Panc1 (cell line): Measurements from ENCODE around the gene COPB2. TPM values are rescaled to one million over a fixed set of nuclear protein-coding genes. Genes with fewer than 3 reads are reported as not detected.
A peak's percentile ranks its signal among the peaks of the same experiment; 100 is the strongest.

Source experiments
- ATAC-seq: fragments of 200-7000 bp; cut with Tn5 transposase; 2 replicates; pipeline ENCODE4 v1.9.1; 2020; ENCODE audit warnings: mild to moderate bottlenecking, moderate library complexity
- BruUV-seq: library from RNA; stranded (reverse); fragments of 400-500 nt; replicated peaks from 2 replicates; lab custom pipeline; 2021; lab: Mats Ljungman, UMichigan
- CTCF ChIA-PET: fragments of 300-600 bp; sonication (Branson Sonifier 250); formaldehyde crosslinking; loops from one replicate; lab custom pipeline; 2022; ENCODE audit warnings: antibody characterized with exemption; lab: Charles Lee
- POLR2A ChIA-PET: fragments of 300-600 bp; sonication (Branson Sonifier 250); formaldehyde crosslinking; loops from one replicate; lab custom pipeline; 2022; ENCODE audit warnings: antibody characterized with exemption; lab: Charles Lee
- DNase-seq: peaks from one replicate; pipeline ENCODE4 v3.0.0-alpha.2; 2010; ENCODE audit warnings: low read depth, low spot score
- H3K27ac ChIP-seq: 2 replicates; pipeline ENCODE4 v1.5.1; 2011; ENCODE audit warnings: mild to moderate bottlenecking, low read length, inconsistent platforms
- H3K27me3 ChIP-seq: fragments of 200-500 bp; sonication (Bioruptor generic); 2 replicates; pipeline ENCODE4 v1.6.0; 2014; ENCODE audit warnings: low read length, inconsistent platforms; ENCODE audit not compliant: control insufficient read depth, insufficient read depth
- H3K36me3 ChIP-seq: fragments of 200-500 bp; sonication (Bioruptor generic); 2 replicates; pipeline ENCODE4 v1.5.1; 2014; ENCODE audit warnings: inconsistent platforms, mild to moderate bottlenecking, low read length, moderate library complexity; ENCODE audit not compliant: control insufficient read depth, insufficient read depth
- H3K4me1 ChIP-seq: 2 replicates; pipeline ENCODE4 v1.5.1; 2011; ENCODE audit warnings: inconsistent platforms, mild to moderate bottlenecking, low read length, moderate library complexity; ENCODE audit not compliant: control insufficient read depth, insufficient read depth
- H3K4me3 ChIP-seq, 2 experiments: 2 replicates each; pipeline ENCODE4 v1.5.1; 2011 to 2012; ENCODE audit warnings: low read depth in 2 of 2, low read length in 2 of 2, mild to moderate bottlenecking in 2 of 2, inconsistent platforms in 1 of 2, moderate library complexity in 1 of 2
- H3K9me3 ChIP-seq: fragments of 200-500 bp; sonication (Bioruptor generic); 2 replicates; pipeline ENCODE4 v1.5.1; 2014; ENCODE audit warnings: low read depth, mild to moderate bottlenecking, inconsistent platforms, low read length, moderate library complexity; ENCODE audit not compliant: control insufficient read depth, insufficient read depth
- POLR2AphosphoS5 ChIP-seq: IDR thresholded peaks from 2 replicates; pipeline ENCODE4 v1.6.1; 2012; ENCODE audit warnings: mild to moderate bottlenecking, low read depth, low read length, moderate library complexity
- SIN3A ChIP-seq: IDR thresholded peaks from 2 replicates; pipeline ENCODE4 v1.6.1; 2012; ENCODE audit warnings: low read depth, mild to moderate bottlenecking, low read length, moderate library complexity, borderline replicate concordance; ENCODE audit not compliant: insufficient read depth
- TCF7L2 ChIP-seq: IDR thresholded peaks from 2 replicates; pipeline ENCODE4 v1.6.1; 2011; ENCODE audit warnings: mild to moderate bottlenecking, low read depth, low read length, inconsistent platforms
- in situ Hi-C: cut with HindIII; loops from 2 replicates; pipeline ENCODE4 v1.10.0; 2016; ENCODE audit warnings: low sequenced_read_pairs, low pct_unique_long_range_greater_than_20kb
- intact Hi-C: fragments of 100-400 bp; cut with micrococcal nuclease; formaldehyde crosslinking; loops from one replicate; pipeline ENCODE4 v1.10.0; 2022; ENCODE audit not compliant: unreplicated experiment
- total RNA-seq: library from RNA; stranded (reverse); gene quantifications from one replicate; pipeline ENCODE4 v1.2.1, GENCODE V29; 2021; ENCODE audit not compliant: unreplicated experiment
- TF ChIP-seq, protein P1 (sequence below), 2 experiments: IDR thresholded peaks; 2 replicates each; pipeline ENCODE4 v1.6.1; 2011 to 2012; ENCODE audit warnings: low read depth in 2 of 2, control low read depth in 1 of 2, low read length in 1 of 2, mild to moderate bottlenecking in 1 of 2, moderate library complexity in 1 of 2; ENCODE audit not compliant: insufficient read depth in 1 of 2
- TF ChIP-seq, protein P2 (sequence below): fragments of 450-650 bp; IDR thresholded peaks from 2 replicates; pipeline ENCODE4 v1.5.1; 2017; ENCODE audit warnings: mild to moderate bottlenecking

COPB2 gene
- total RNA-seq, 1 experiment from 2014 or later = 150 TPM

DNA sequence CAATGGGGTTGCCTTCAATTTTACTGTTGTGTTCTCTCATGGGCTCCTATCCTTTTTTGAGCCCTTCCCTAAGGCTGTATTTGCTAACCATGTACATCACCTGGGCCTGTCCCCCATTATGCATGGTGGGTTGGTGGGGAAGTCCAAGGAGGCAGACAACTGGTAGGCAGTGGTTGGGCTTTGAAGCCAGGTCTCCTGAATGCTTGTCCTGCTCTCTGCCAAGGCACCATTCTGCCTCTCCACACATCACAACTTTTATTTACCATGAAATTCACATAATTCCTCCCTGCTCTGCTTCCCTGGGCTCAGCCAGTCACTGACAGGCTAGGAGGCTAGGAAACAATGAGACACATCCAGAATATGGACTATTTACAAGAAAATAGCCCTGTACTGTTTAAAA, 41.0 kb upstream of the COPB2 start:
- H3K4me3 ChIP-seq = no peak overlapping the region
- H3K36me3 ChIP-seq = no peaks in the 10 kb centered on the region
- BruUV-seq = no TSS peak
- H3K4me1 ChIP-seq = no peaks in the 10 kb centered on the region
- in situ Hi-C loops (no loop called here), intact Hi-C loops (loop anchor here (10.0 kb wide), 1 partner anchor 1434 kb away; no protein-coding TSS in a partner anchor)
- ChIA-PET CTCF (no interaction called here), POLR2A (no interaction called here)
- no peak overlapping the region for H3K27ac ChIP-seq
- DNase-seq (no peak), ATAC-seq (no peak)
- TF ChIP-seq, protein P1, sequence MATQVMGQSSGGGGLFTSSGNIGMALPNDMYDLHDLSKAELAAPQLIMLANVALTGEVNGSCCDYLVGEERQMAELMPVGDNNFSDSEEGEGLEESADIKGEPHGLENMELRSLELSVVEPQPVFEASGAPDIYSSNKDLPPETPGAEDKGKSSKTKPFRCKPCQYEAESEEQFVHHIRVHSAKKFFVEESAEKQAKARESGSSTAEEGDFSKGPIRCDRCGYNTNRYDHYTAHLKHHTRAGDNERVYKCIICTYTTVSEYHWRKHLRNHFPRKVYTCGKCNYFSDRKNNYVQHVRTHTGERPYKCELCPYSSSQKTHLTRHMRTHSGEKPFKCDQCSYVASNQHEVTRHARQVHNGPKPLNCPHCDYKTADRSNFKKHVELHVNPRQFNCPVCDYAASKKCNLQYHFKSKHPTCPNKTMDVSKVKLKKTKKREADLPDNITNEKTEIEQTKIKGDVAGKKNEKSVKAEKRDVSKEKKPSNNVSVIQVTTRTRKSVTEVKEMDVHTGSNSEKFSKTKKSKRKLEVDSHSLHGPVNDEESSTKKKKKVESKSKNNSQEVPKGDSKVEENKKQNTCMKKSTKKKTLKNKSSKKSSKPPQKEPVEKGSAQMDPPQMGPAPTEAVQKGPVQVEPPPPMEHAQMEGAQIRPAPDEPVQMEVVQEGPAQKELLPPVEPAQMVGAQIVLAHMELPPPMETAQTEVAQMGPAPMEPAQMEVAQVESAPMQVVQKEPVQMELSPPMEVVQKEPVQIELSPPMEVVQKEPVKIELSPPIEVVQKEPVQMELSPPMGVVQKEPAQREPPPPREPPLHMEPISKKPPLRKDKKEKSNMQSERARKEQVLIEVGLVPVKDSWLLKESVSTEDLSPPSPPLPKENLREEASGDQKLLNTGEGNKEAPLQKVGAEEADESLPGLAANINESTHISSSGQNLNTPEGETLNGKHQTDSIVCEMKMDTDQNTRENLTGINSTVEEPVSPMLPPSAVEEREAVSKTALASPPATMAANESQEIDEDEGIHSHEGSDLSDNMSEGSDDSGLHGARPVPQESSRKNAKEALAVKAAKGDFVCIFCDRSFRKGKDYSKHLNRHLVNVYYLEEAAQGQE (IDR thresholded peaks at IDR 0.05; ENCODE audit: insufficient read depth in 1 of 2, low read depth in 2 of 2, low read length in 1 of 2) = no peak
- TF ChIP-seq SIN3A (no peak), TCF7L2 (no peak), POLR2AphosphoS5 (no peak)
- TF ChIP-seq, protein P2, sequence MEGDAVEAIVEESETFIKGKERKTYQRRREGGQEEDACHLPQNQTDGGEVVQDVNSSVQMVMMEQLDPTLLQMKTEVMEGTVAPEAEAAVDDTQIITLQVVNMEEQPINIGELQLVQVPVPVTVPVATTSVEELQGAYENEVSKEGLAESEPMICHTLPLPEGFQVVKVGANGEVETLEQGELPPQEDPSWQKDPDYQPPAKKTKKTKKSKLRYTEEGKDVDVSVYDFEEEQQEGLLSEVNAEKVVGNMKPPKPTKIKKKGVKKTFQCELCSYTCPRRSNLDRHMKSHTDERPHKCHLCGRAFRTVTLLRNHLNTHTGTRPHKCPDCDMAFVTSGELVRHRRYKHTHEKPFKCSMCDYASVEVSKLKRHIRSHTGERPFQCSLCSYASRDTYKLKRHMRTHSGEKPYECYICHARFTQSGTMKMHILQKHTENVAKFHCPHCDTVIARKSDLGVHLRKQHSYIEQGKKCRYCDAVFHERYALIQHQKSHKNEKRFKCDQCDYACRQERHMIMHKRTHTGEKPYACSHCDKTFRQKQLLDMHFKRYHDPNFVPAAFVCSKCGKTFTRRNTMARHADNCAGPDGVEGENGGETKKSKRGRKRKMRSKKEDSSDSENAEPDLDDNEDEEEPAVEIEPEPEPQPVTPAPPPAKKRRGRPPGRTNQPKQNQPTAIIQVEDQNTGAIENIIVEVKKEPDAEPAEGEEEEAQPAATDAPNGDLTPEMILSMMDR = no peak
- no peaks in the 10 kb centered on the region for H3K9me3 ChIP-seq
- H3K27me3 ChIP-seq = no peaks in the 10 kb centered on the region

DNA sequence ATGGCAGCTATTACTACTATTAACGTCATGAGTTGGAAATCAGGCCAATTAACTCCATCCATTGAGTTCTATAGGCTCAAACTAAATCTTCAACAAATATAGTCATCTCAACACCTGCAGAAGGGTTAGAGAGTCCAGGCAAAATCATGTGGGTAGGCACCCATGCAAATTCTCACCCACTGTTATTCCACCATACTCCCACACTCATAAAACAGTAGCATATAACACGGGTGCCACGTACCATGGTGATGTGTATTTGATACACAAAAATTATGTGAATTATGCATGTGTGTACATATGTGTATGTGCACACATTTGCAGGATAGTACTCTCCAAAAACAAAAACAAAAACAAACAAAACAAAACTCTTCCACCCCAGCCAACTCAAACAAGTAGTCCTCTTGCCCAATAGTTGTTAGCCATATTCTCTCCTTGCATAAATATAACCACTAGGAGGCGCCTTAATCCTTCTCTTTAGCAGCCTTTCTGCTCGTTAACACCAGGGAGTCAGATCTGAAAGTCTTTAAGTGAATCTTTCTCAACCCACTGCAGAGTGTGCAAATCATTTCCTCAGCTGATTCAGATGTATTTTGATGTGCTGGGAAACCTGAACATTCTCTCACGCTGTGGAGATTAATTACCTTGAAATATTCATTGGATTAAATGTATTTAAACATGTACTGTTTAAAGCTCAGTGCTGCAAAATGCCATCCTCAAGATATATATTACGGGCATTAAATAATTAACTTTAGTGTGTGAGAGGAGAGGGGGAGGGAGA, 38.0 kb upstream of the COPB2 start:
- in situ Hi-C loops (no loop called here), intact Hi-C loops (loop anchor here (1.0 to 10.0 kb wide), 2 partner anchors 135 to 507 kb away; partner anchors contain the start of gene CLSTN2)
- no peaks in the 10 kb centered on the region for H3K9me3 ChIP-seq
- H3K27ac ChIP-seq = no peak overlapping the region
- H3K36me3 ChIP-seq = no peaks in the 10 kb centered on the region
- ChIA-PET POLR2A (no interaction called here), CTCF (interaction anchor here (0.6 to 1.0 kb wide), 3 partner anchors 135 to 790 kb away, joined by 12 to 13 read pairs (median 13); no protein-coding TSS in a partner anchor)
- H3K4me3 ChIP-seq = no peak overlapping the region
- no TSS peak for BruUV-seq
- TF ChIP-seq, protein P2 = peak; percentile 87
- no peak for TF ChIP-seq TCF7L2
- no peaks in the 10 kb centered on the region for H3K27me3 ChIP-seq
- H3K4me1 ChIP-seq = no peaks in the 10 kb centered on the region
- DNase-seq = peak; percentile 54
- peak; percentile 94 for ATAC-seq
